Measurements from ENCODE around the gene JAM3. TPM values are rescaled to one million over a fixed set of nuclear protein-coding genes. Genes with fewer than 3 reads are reported as not detected.

JAM3 gene
- total and polyA plus RNA-seq, 9 of the 15 experiments (the other 6 are each of a cell fraction or from before 2014, with no cell fraction given): 0.22 to 0.76 (median 0.40) TPM

GRCh38 chr11:134118006-134118405 lies 49.1 kb downstream of the JAM3 start (continued):
- TF ChIP-seq ZBTB17 (CRISPR knock-in tag; IDR thresholded peaks at IDR 0.05): no peak

GRCh38 chr11:134119094-134119493 lies 50.2 kb downstream of the JAM3 start:
- intact Hi-C loops (cut with micrococcal nuclease) (no loop called here), in situ Hi-C loops (cut with MboI) (no loop called here)
- Histone ChIP-seq H2AFZ (ENCODE audit: low read depth, low read length) (no peak overlapping the region), H3K79me2 (ENCODE audit: control insufficient read depth, insufficient read depth, low read length) (no peaks in the 10 kb centered on the region), H3K4me3 (no peak overlapping the region), H4K20me1 (replicated peaks; ENCODE audit: control insufficient read depth, insufficient read depth, low read length) (no peaks in the 10 kb centered on the region), H3K4me2 (ENCODE audit: insufficient read depth, low read length) (no peak overlapping the region), H3K36me3 (ENCODE audit: control insufficient read depth, insufficient read depth, low read length) (no peaks in the 10 kb centered on the region), H3K9me1 (ENCODE audit: control insufficient read depth, insufficient read depth, low read length) (no peaks in the 10 kb centered on the region), H3K9me3 (replicated peaks; ENCODE audit: control insufficient read depth, insufficient read depth, low read depth, low read length) (no peaks in the 10 kb centered on the region), H3K4me1 (replicated peaks in 1 of 2; ENCODE audit: control insufficient read depth in 2 of 2, insufficient read depth in 2 of 2, low read length in 2 of 2) (no peaks in the 10 kb centered on the region; a peak in 1 of 5 replicates), H3K27me3 (ENCODE audit: control insufficient read depth in 2 of 2, insufficient read depth in 2 of 2, low read length in 2 of 2) (peaks cover 2 to 6% of the 10 kb centered on the region in 2 experiments), H3K9ac (ENCODE audit: insufficient read depth in 1 of 2, low read depth in 2 of 2, low read length in 2 of 2) (no peak overlapping the region), H3K27ac (ENCODE audit: extremely low read depth, low read depth, low read length) (no peak overlapping the region)
- ATAC-seq (no peak), FAIRE-seq (no peak), DNase-seq (ENCODE audit: extremely low read depth in 1 of 4, low spot score in 3 of 4) (no peak)
- ChIA-PET CTCF (ENCODE audit: low intra/inter-chr PET ratio) (no interaction called here), POLR2A (no interaction called here)
- BruUV-seq (replicated peaks): no TSS peak
- 0% methylated on average over 3 of the region's 3 CpGs for WGBS (ENCODE audit: insufficient coverage, low coverage, missing lambda C conversion rate)
- TF ChIP-seq SMARCA5 (IDR thresholded peaks at IDR 0.05) (no peak), USF1 (CRISPR knock-in tag; IDR thresholded peaks at IDR 0.05) (no peak), XRCC3 (IDR thresholded peaks at IDR 0.05) (no peak), MTF1 (CRISPR knock-in tag; IDR thresholded peaks at IDR 0.05; ENCODE audit: borderline replicate concordance) (no peak), PHTF2 (CRISPR knock-in tag; IDR thresholded peaks at IDR 0.05) (no peak), ATF1 (CRISPR knock-in tag; IDR thresholded peaks at IDR 0.05) (no peak), ATF1 (tag; IDR thresholded peaks at IDR 0.05) (no peak), TAF1 (IDR thresholded peaks at IDR 0.05; ENCODE audit: control insufficient read depth, extremely low read depth, insufficient read depth, low read length, severe bottlenecking) (no peak), GABPB2 (CRISPR knock-in tag; conservative IDR thresholded peaks at IDR 0.05) (no peak), STAT5A (IDR thresholded peaks at IDR 0.05; ENCODE audit: borderline replicate concordance, low read length) (no peak), PURB (CRISPR knock-in tag; IDR thresholded peaks at IDR 0.05; ENCODE audit: low read depth) (no peak), PCBP2 (IDR thresholded peaks at IDR 0.05; ENCODE audit: low read depth, low read length, poor library complexity, severe bottlenecking) (no peak), MXD1 (CRISPR knock-in tag; IDR thresholded peaks at IDR 0.05; ENCODE audit: borderline replicate concordance, poor library complexity, severe bottlenecking) (no peak), ZNF395 (CRISPR knock-in tag; IDR thresholded peaks at IDR 0.05) (no peak), ETV5 (CRISPR knock-in tag; IDR thresholded peaks at IDR 0.05; ENCODE audit: low read depth) (no peak), ZBTB34 (CRISPR knock-in tag; IDR thresholded peaks at IDR 0.05) (no peak)
